HepG2 (cell line): ENCODE measurements around the gene APOA1. TPM values are rescaled to one million over a fixed set of nuclear protein-coding genes. Genes with fewer than 3 reads are reported as not detected.

Experiments
- ATF4 ChIP-seq, 2 experiments: fragments of 450-650 bp in 1 of 2; sonication (generic) in 1 of 2; formaldehyde crosslinking; IDR thresholded peaks; 2 replicates each; pipeline versions ENCODE4 v1.5.0 to v1.8.0; 2020 to 2022; ENCODE audit warnings: mild to moderate bottlenecking in 1 of 2, missing genetic modification reagents in 1 of 2
- BRD4 ChIP-seq: sonication (generic); formaldehyde crosslinking; IDR thresholded peaks from 2 replicates; pipeline ENCODE4 v1.4.0; 2020; ENCODE audit warnings: missing genetic modification reagents
- ESRRA ChIP-seq: sonication (generic); formaldehyde crosslinking; IDR thresholded peaks from 2 replicates; pipeline ENCODE4 v1.5.1; 2020; ENCODE audit warnings: mild to moderate bottlenecking, low read depth, missing genetic modification reagents
- HNF4A ChIP-seq: sonication (generic); formaldehyde crosslinking; IDR thresholded peaks from 2 replicates; pipeline ENCODE4 v1.4.0; 2020; ENCODE audit warnings: missing genetic modification reagents
- HOXA3 ChIP-seq: sonication (generic); formaldehyde crosslinking; IDR thresholded peaks from 2 replicates; pipeline ENCODE4 v1.5.0; 2020; ENCODE audit warnings: missing genetic modification reagents
- IRF1 ChIP-seq: sonication (generic); formaldehyde crosslinking; IDR thresholded peaks from 2 replicates; pipeline ENCODE4 v1.4.0; 2020; ENCODE audit warnings: low read depth, mild to moderate bottlenecking, missing genetic modification reagents
- ISL2 ChIP-seq: sonication (generic); formaldehyde crosslinking; IDR thresholded peaks from 2 replicates; pipeline ENCODE4 v1.5.0; 2020; ENCODE audit warnings: missing genetic modification reagents
- NR2F6 ChIP-seq, 2 experiments: IDR thresholded peaks; 2 replicates each; pipeline ENCODE4 v1.6.1; 2016; ENCODE audit warnings: antibody characterized with exemption in 1 of 2, mild to moderate bottlenecking in 1 of 2
- PHF20 ChIP-seq: sonication (generic); formaldehyde crosslinking; IDR thresholded peaks from 2 replicates; pipeline ENCODE4 v1.5.0; 2020; ENCODE audit warnings: mild to moderate bottlenecking, missing genetic modification reagents
- PITX1 ChIP-seq: sonication (generic); formaldehyde crosslinking; IDR thresholded peaks from 2 replicates; pipeline ENCODE4 v1.5.1; 2020; ENCODE audit warnings: mild to moderate bottlenecking, missing genetic modification reagents
- RCOR2 ChIP-seq: IDR thresholded peaks from 2 replicates; pipeline ENCODE4 v1.6.1; 2016; ENCODE audit warnings: missing biosample characterization, missing genetic modification reagents
- SAP130 ChIP-seq: IDR thresholded peaks from 2 replicates; pipeline ENCODE4 v1.6.1; 2016; ENCODE audit warnings: low read depth
- SIX1 ChIP-seq: sonication (generic); formaldehyde crosslinking; IDR thresholded peaks from 2 replicates; pipeline ENCODE4 v1.4.0; 2020; ENCODE audit warnings: missing genetic modification reagents, borderline replicate concordance
- YEATS4 ChIP-seq: sonication (generic); formaldehyde crosslinking; IDR thresholded peaks from 2 replicates; pipeline ENCODE4 v1.4.0; 2020; ENCODE audit warnings: missing genetic modification reagents, borderline replicate concordance
- ZNF160 ChIP-seq: sonication (generic); formaldehyde crosslinking; IDR thresholded peaks from 2 replicates; pipeline ENCODE4 v1.8.0; 2022; ENCODE audit warnings: mild to moderate bottlenecking, inconsistent platforms, missing genetic modification reagents
- ZNF296 ChIP-seq: sonication (generic); formaldehyde crosslinking; conservative IDR thresholded peaks from 2 replicates; pipeline ENCODE4 v1.5.0; 2020; ENCODE audit warnings: mild to moderate bottlenecking, missing genetic modification reagents
- ZNF331 ChIP-seq: sonication (generic); formaldehyde crosslinking; IDR thresholded peaks from 2 replicates; pipeline ENCODE4 v1.4.0; 2020; ENCODE audit warnings: missing genetic modification reagents
- ZNF350 ChIP-seq: sonication (generic); formaldehyde crosslinking; IDR thresholded peaks from 2 replicates; pipeline ENCODE4 v1.4.0; 2020; ENCODE audit warnings: mild to moderate bottlenecking, low read depth, missing genetic modification reagents, borderline replicate concordance
- ZNF510 ChIP-seq: sonication (generic); formaldehyde crosslinking; IDR thresholded peaks from 2 replicates; pipeline ENCODE4 v1.4.0; 2020; ENCODE audit warnings: low read depth, mild to moderate bottlenecking, missing genetic modification reagents
- ZNF614 ChIP-seq: IDR thresholded peaks from 2 replicates; pipeline ENCODE4 v1.6.1; 2018; ENCODE audit warnings: missing biosample characterization, missing genetic modification reagents, inconsistent platforms, borderline replicate concordance
- ZNF770 ChIP-seq: sonication (generic); formaldehyde crosslinking; IDR thresholded peaks from 2 replicates; pipeline ENCODE4 v1.5.0; 2020; ENCODE audit warnings: mild to moderate bottlenecking, missing genetic modification reagents
- ZNF792 ChIP-seq: IDR thresholded peaks from 2 replicates; pipeline ENCODE4 v1.6.1; 2016
- ZSCAN25 ChIP-seq: sonication (generic); formaldehyde crosslinking; IDR thresholded peaks from 2 replicates; pipeline ENCODE4 v1.8.0; 2022; ENCODE audit warnings: mild to moderate bottlenecking, missing genetic modification reagents
- polyA plus RNA-seq, 8 experiments: library from polyadenylated mRNA; depleted of rRNA in 3 of 8; stranded (reverse) in 7 of 8; unstranded in 1 of 8; fragments of >200 nt; fragmentation: Illumina TruSeq in 4 of 8; extraction: Trizol in 4 of 8; gene quantifications; 2 replicates each; pipeline versions ENCODE4 v1.2.1 to v1.2.3, GENCODE V29; 2011 to 2016; ENCODE audit warnings: low read depth in 4 of 8, missing spikeins in 1 of 8, mixed read lengths in 1 of 8; ENCODE audit not compliant: insufficient read depth in 1 of 8
- total RNA-seq, 5 experiments: library from RNA; depleted of rRNA; stranded (reverse); fragments of >200 nt; fragmentation: Illumina TruSeq; extraction: Trizol; gene quantifications; 2 replicates each; pipeline ENCODE4 v1.2.3, GENCODE V29; 2016; ENCODE audit warnings: low read depth in 1 of 5
- TF ChIP-seq, protein P1 (sequence below): sonication (generic); formaldehyde crosslinking; conservative IDR thresholded peaks from 2 replicates; pipeline ENCODE4 v1.8.0; 2022; ENCODE audit warnings: mild to moderate bottlenecking, moderate library complexity, missing genetic modification reagents

APOA1 gene
- total and polyA plus RNA-seq, 2 of the 13 experiments (the other 11 are each of a cell fraction or from before 2014, with no cell fraction given) = 1,973 to 5,485 TPM

- TF ChIP-seq ATF4 (CRISPR knock-in tag; IDR thresholded peaks at IDR 0.05) (peak in 1 of 2 experiments; percentile 95; a peak in 2 of 4 replicates), ZSCAN25 (CRISPR knock-in tag) (peak; percentile 91), ZNF614 (CRISPR knock-in tag) (no peak; the same call in 1 of the 2 replicates), ZNF331 (CRISPR knock-in tag) (0 out of 2 replicates have a peak, but pooled peaks have one; percentile 30), YEATS4 (CRISPR knock-in tag) (0 out of 2 replicates have a peak, but pooled peaks have one; percentile 33), SAP130 (peak; percentile 86), IRF1 (CRISPR knock-in tag) (0 out of 2 replicates have a peak, but pooled peaks have one; percentile 57), RCOR2 (CRISPR knock-in tag) (0 out of 2 replicates have a peak, but pooled peaks have one; percentile 16), PHF20 (CRISPR knock-in tag) (no peak), ZNF296 (CRISPR knock-in tag) (peak; percentile 99), ESRRA (CRISPR knock-in tag) (peak; percentile 83), ZNF792 (CRISPR knock-in tag) (no peak; the same call in 1 of the 2 replicates), NR2F6 (IDR thresholded peaks at IDR 0.05) (peak; percentile 86), NR2F6 (CRISPR knock-in tag; IDR thresholded peaks at IDR 0.05) (peak; percentile 92), ZNF160 (CRISPR knock-in tag) (0 out of 2 replicates have a peak, but pooled peaks have one; percentile 31), ZNF510 (CRISPR knock-in tag) (peak; percentile 64; the same call in 1 of the 2 replicates), HOXA3 (peak; percentile 60; the same call in 1 of the 2 replicates), HNF4A (CRISPR knock-in tag) (peak; percentile 97), SIX1 (CRISPR knock-in tag) (no peak), PITX1 (peak; percentile 64; the same call in 1 of the 2 replicates), ISL2 (peak; percentile 41; the same call in 1 of the 2 replicates), BRD4 (CRISPR knock-in tag) (peak; percentile 12), ZNF350 (CRISPR knock-in tag) (peak; percentile 48), ZNF770 (CRISPR knock-in tag) (no peak)
- TF ChIP-seq, protein P1, sequence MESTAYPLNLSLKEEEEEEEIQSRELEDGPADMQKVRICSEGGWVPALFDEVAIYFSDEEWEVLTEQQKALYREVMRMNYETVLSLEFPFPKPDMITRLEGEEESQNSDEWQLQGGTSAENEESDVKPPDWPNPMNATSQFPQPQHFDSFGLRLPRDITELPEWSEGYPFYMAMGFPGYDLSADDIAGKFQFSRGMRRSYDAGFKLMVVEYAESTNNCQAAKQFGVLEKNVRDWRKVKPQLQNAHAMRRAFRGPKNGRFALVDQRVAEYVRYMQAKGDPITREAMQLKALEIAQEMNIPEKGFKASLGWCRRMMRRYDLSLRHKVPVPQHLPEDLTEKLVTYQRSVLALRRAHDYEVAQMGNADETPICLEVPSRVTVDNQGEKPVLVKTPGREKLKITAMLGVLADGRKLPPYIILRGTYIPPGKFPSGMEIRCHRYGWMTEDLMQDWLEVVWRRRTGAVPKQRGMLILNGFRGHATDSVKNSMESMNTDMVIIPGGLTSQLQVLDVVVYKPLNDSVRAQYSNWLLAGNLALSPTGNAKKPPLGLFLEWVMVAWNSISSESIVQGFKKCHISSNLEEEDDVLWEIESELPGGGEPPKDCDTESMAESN (CRISPR knock-in tag) = 0 out of 2 replicates have a peak, but pooled peaks have one; percentile 45
Measured at GRCh38 chr11:116829525-116830183, 7.8 kb downstream of the APOA1 start, which contains the start of gene APOC3 (continued).
